Activated naive CD8-positive, alpha-beta T cell treated with anti-CD3 and anti-CD28 coated beads for 36 hours (primary cell): ENCODE data around the gene DCT. TPM values are rescaled to one million over a fixed set of nuclear protein-coding genes. Genes with fewer than 3 reads are reported as not detected.
A peak's percentile ranks its signal among the peaks of the same experiment; 100 is the strongest.

Experiments used
- DNase-seq: peaks from one replicate; pipeline ENCODE4 v3.0.0; 2021
- H3K27ac Mint-ChIP-seq: one replicate; pipeline ENCODE4 v1.8.0; 2022; ENCODE audit warnings: mild to moderate bottlenecking, moderate library complexity, mixed read lengths
- H3K27me3 Mint-ChIP-seq: one replicate; pipeline ENCODE4 v1.8.0; 2022; ENCODE audit warnings: mild to moderate bottlenecking, mixed read lengths
- H3K36me3 Mint-ChIP-seq: one replicate; pipeline ENCODE4 v1.8.0; 2021; ENCODE audit warnings: mild to moderate bottlenecking, mixed read lengths
- H3K4me1 Mint-ChIP-seq: one replicate; pipeline ENCODE4 v1.8.0; 2021; ENCODE audit warnings: mixed read lengths
- H3K4me3 Mint-ChIP-seq: one replicate; pipeline ENCODE4 v1.8.0; 2022; ENCODE audit warnings: mild to moderate bottlenecking, moderate library complexity, mixed read lengths
- H3K9me3 Mint-ChIP-seq: one replicate; pipeline ENCODE4 v1.8.0; 2022; ENCODE audit warnings: mixed read lengths
- total RNA-seq, 2 experiments: library from RNA; stranded (reverse); gene quantifications; one replicate each; pipeline ENCODE4 v1.2.3, GENCODE V29; 2021

The DCT gene
- total RNA-seq, 2 experiments from 2014 or later: 0.16 TPM; not detected in 1

- Mint-ChIP-seq H3K36me3 (no peaks in the 10 kb centered on the region), H3K27ac (peak overlapping the region; percentile 50), H3K4me1 (peaks cover 6% of the 10 kb centered on the region), H3K9me3 (no peaks in the 10 kb centered on the region), H3K27me3 (peaks cover 3% of the 10 kb centered on the region), H3K4me3 (no peak overlapping the region)
- no peak for DNase-seq
Measured at GRCh38 chr13:94480672-94481145, 1.2 kb upstream of the DCT start.

DNA sequence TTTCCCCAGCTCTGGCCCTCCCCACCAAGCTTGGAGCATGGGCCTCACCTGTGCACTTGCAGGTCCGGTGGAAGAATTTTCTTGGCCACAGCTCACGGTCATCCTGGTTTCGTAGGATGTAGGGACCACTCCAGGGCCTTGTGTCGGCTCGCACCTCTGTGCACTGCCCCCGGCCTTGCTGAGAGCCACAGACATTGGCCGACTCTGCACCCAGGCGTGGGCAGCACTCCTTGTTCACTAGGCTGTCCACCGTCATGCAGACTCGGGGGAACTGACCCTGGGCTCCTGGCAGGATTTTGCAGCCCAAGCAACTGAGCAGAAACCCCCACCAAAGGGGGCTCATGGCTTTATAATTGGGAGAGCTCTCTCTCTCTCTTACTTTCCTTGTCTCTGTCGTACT is 569 bp downstream of the DCT start:
- H3K4me1 Mint-ChIP-seq: peaks cover 6% of the 10 kb centered on the region
- H3K4me3 Mint-ChIP-seq: no peak overlapping the region
- DNase-seq: no peak
- H3K27ac Mint-ChIP-seq: no peak overlapping the region
- no peaks in the 10 kb centered on the region for H3K36me3 Mint-ChIP-seq
- H3K9me3 Mint-ChIP-seq: peaks cover 1% of the 10 kb centered on the region
- peaks cover 5% of the 10 kb centered on the region for H3K27me3 Mint-ChIP-seq

DNA sequence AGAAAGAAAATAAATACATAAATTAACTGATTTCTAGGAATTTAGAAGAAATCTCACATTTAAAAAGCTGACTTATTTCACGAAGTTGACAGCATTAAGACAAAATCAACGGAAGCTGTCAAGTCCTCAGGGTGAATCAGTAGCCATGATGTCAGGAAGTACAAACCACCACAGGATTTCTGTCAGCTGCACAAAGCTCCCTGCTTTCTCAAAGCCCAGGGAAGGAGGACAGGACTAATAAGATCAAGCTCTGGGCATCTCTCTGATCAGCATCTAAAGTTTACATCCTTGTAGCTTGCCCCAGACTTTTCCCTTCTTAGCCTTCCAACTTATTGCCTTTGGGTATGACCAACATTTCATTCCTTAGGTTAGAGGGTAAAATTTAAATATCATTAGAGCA is 9.4 kb downstream of the DCT start:
- no peaks in the 10 kb centered on the region for H3K4me1 Mint-ChIP-seq
- no peaks in the 10 kb centered on the region for H3K36me3 Mint-ChIP-seq
- H3K27ac Mint-ChIP-seq: no peak overlapping the region
- DNase-seq: no peak
- H3K27me3 Mint-ChIP-seq: peaks cover 3% of the 10 kb centered on the region
- no peaks in the 10 kb centered on the region for H3K9me3 Mint-ChIP-seq
- no peak overlapping the region for H3K4me3 Mint-ChIP-seq

DNA sequence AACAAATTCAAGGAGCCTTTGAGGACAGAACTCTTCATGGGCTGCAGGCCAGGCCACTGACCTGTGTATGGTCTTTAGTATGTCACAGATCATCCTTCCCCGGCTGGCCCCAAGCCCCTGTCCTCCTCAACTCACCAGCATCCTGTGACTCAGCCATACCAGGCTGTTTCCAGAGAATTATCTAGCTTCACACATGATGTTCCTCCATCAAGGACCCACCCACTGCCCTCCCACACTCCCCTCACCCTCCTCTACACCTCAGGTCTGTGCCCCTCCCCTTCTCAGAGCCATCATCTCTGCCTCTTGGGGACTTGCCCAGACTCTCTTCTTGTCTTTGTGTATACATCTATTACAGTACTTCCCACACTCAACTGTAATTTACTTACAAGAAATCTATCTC is 14.7 kb downstream of the DCT start:
- H3K4me3 Mint-ChIP-seq: no peak overlapping the region

DNA sequence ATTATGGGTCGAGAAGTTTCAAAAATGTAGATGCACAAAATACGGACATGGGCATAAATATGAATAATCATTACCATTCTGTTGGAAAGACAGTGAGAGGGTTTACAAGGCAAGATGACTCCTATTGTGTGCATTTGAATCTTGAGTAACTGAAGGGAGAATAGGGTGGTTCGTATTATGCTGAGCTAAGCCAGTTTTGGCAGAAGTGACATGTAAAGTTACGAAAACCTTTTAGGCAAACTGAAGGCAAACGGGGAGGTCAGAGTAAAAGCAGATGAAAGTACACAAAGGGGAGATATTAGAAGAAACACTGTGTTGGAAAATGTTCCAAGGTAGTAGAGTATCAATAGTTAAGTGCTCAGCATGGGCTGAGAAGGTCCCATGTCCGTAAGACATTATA is 16.8 kb downstream of the DCT start:
- Mint-ChIP-seq H3K4me1 (no peaks in the 10 kb centered on the region), H3K27ac (no peak overlapping the region), H3K9me3 (no peaks in the 10 kb centered on the region), H3K27me3 (no peaks in the 10 kb centered on the region), H3K36me3 (no peaks in the 10 kb centered on the region), H3K4me3 (no peak overlapping the region)
- no peak for DNase-seq

More for the DNA sequence above, 14.7 kb downstream of the DCT start:
- no peak overlapping the region for H3K27ac Mint-ChIP-seq
- H3K9me3 Mint-ChIP-seq: no peaks in the 10 kb centered on the region
- H3K4me1 Mint-ChIP-seq: no peaks in the 10 kb centered on the region
- DNase-seq: no peak
- H3K27me3 Mint-ChIP-seq: no peaks in the 10 kb centered on the region
- H3K36me3 Mint-ChIP-seq: no peaks in the 10 kb centered on the region

- no peaks in the 10 kb centered on the region for H3K4me1 Mint-ChIP-seq
- no peak for DNase-seq
- no peak overlapping the region for H3K4me3 Mint-ChIP-seq
- no peaks in the 10 kb centered on the region for H3K9me3 Mint-ChIP-seq
- H3K27me3 Mint-ChIP-seq: no peaks in the 10 kb centered on the region
- H3K36me3 Mint-ChIP-seq: no peaks in the 10 kb centered on the region
- H3K27ac Mint-ChIP-seq: no peak overlapping the region
Measured at GRCh38 chr13:94459116-94459515, 20.4 kb downstream of the DCT start.

DNA sequence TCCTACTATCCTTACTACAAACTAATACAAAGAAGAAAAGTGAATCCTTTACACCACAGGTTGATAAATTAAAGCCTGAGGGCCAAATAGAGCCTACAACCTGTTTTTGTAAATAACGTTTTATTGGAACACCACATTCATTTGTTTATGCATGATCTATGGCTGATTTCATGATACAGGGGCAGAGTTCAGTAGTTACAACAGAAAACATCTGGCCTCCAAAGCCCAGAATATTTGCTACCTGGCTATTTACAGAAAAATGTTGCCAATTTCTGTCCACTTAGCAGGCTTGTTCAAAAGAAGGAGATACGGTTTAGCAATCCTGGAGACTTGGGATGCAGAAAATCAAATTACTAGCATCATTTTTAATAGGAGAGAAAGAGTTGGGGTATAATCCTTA is 24.1 kb downstream of the DCT start:
- Mint-ChIP-seq H3K4me1 (no peaks in the 10 kb centered on the region), H3K9me3 (no peaks in the 10 kb centered on the region), H3K36me3 (no peaks in the 10 kb centered on the region), H3K27me3 (no peaks in the 10 kb centered on the region), H3K27ac (no peak overlapping the region), H3K4me3 (no peak overlapping the region)
- no peak for DNase-seq

DNA sequence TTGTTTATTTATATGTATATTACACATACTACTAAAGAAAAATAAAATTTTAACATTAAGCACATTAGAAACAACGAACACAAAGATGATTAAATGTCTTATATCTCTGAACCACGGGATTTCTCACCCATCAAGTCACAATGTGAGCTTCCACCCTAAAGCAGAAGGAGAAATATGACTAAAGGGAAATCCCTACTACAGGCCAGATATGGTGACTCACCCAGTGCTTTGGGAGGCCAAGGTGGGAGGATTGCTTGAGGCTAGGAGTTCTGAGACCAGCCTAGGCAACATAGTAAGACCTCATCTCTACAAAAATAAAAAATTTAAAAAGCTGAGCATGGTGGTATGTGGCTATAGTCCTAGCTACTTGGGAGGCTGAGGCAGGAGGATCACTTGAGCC is 24.6 kb downstream of the DCT start:
- Mint-ChIP-seq H3K27me3 (no peaks in the 10 kb centered on the region), H3K4me3 (no peak overlapping the region), H3K4me1 (no peaks in the 10 kb centered on the region), H3K36me3 (no peaks in the 10 kb centered on the region), H3K27ac (no peak overlapping the region), H3K9me3 (no peaks in the 10 kb centered on the region)
- no peak for DNase-seq

GRCh38 chr13:94454334-94454733 is 25.1 kb downstream of the DCT start:
- H3K27ac Mint-ChIP-seq: no peak overlapping the region
- H3K36me3 Mint-ChIP-seq: no peaks in the 10 kb centered on the region
- no peak for DNase-seq
- H3K4me1 Mint-ChIP-seq: no peaks in the 10 kb centered on the region
- H3K9me3 Mint-ChIP-seq: no peaks in the 10 kb centered on the region
- H3K4me3 Mint-ChIP-seq: no peak overlapping the region
- H3K27me3 Mint-ChIP-seq: no peaks in the 10 kb centered on the region

GRCh38 chr13:94444826-94445225 is 34.7 kb downstream of the DCT start:
- H3K36me3 Mint-ChIP-seq: no peaks in the 10 kb centered on the region
- no peaks in the 10 kb centered on the region for H3K27me3 Mint-ChIP-seq
- no peak overlapping the region for H3K27ac Mint-ChIP-seq
- no peaks in the 10 kb centered on the region for H3K9me3 Mint-ChIP-seq
- H3K4me3 Mint-ChIP-seq: no peak overlapping the region
- DNase-seq: no peak
- no peaks in the 10 kb centered on the region for H3K4me1 Mint-ChIP-seq

- H3K9me3 Mint-ChIP-seq: peaks cover 2% of the 10 kb centered on the region
- H3K36me3 Mint-ChIP-seq: peaks cover 4% of the 10 kb centered on the region
- H3K4me3 Mint-ChIP-seq: no peak overlapping the region
- H3K27ac Mint-ChIP-seq: no peak overlapping the region
- H3K4me1 Mint-ChIP-seq: peaks cover 24% of the 10 kb centered on the region
- peaks cover 3% of the 10 kb centered on the region for H3K27me3 Mint-ChIP-seq
- DNase-seq: no peak
Measured at GRCh38 chr13:94435604-94436226, 43.8 kb downstream of the DCT start.

GRCh38 chr13:94433055-94433961 is 46.2 kb downstream of the DCT start:
- Mint-ChIP-seq H3K27me3 (peaks cover 3% of the 10 kb centered on the region), H3K4me3 (no peak overlapping the region), H3K36me3 (peaks cover 5% of the 10 kb centered on the region), H3K4me1 (peaks cover 24% of the 10 kb centered on the region), H3K27ac (peak overlapping the region; percentile 35), H3K9me3 (peaks cover 2% of the 10 kb centered on the region)
- peak; percentile 13 for DNase-seq

DNA sequence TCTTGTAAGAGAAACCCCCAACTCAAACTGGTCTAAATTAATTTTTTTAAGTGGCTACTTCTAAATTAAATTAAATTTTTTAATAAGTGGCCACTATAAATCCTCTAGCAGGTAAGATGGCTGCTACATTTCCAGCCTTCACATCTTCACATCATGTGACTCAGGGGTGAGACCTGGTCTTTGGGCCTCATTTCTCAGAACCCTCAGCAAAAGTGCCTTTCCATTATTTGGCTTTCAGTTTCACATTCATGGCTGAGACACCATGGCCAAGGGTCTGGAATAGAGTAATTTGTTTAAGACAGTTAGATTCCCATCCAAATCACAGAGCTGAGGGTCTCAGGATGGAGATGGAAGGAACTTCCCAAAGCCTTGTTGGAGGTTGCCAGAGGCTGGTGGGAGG is 47.5 kb downstream of the DCT start:
- Mint-ChIP-seq H3K9me3 (peaks cover 2% of the 10 kb centered on the region), H3K27me3 (peaks cover 3% of the 10 kb centered on the region), H3K27ac (peak overlapping the region; percentile 53), H3K36me3 (peaks cover 5% of the 10 kb centered on the region), H3K4me1 (peaks cover 24% of the 10 kb centered on the region), H3K4me3 (no peak overlapping the region)
- peak; percentile 16 for DNase-seq

GRCh38 chr13:94431574-94431973 is 47.9 kb downstream of the DCT start:
- Mint-ChIP-seq H3K9me3 (peaks cover 2% of the 10 kb centered on the region), H3K27ac (no peak overlapping the region), H3K4me3 (no peak overlapping the region), H3K27me3 (peaks cover 3% of the 10 kb centered on the region), H3K4me1 (peaks cover 24% of the 10 kb centered on the region), H3K36me3 (peaks cover 5% of the 10 kb centered on the region)
- DNase-seq: no peak

DNA sequence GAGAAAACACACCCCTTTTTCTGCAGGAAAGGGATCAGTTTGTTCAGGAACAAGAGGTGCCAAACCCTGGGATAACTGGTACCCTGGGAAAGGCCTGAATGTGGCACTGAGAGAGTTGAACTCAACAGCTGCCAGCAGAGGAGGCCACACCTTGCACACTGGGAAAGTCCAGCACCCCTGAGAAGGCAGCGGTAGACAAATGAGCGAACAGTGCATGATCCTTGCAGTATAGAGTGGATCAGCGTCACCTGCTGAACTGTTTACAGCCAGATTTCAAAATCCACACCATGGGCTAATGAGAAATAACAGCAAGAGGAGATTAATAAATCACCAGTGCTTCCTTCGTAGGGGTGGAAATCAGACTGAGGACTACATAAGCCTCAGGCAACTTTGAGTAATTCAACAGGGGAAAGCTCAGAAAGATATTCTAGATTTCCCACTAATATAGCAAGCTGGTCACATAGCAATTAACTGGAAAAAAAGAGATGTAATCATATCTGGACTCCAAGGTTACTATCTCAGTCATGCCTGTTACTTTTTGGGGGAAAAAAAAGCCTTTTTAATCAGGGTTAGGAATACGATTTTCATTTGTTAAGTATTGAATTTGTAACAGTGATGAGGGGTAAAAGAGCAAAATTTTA is 52.0 kb downstream of the DCT start:
- Mint-ChIP-seq H3K9me3 (peaks cover 2% of the 10 kb centered on the region), H3K4me3 (no peak overlapping the region), H3K4me1 (peaks cover 13% of the 10 kb centered on the region), H3K27ac (no peak overlapping the region), H3K36me3 (peaks cover 5% of the 10 kb centered on the region), H3K27me3 (peaks cover under 1% of the 10 kb centered on the region)
- no peak for DNase-seq
